Endothelial cell (in vitro differentiated cells): Measurements from ENCODE around the gene CSF1R. TPM values are rescaled to one million over a fixed set of nuclear protein-coding genes. Genes with fewer than 3 reads are reported as not detected.
A peak's percentile ranks its signal among the peaks of the same experiment; 100 is the strongest.

ENCODE experiments used
- DNase-seq: peaks from one replicate; pipeline ENCODE4 v3.0.0; 2021; ENCODE audit warnings: low spot score
- H3K27ac Mint-ChIP-seq: one replicate; pipeline ENCODE4 v1.8.0; 2021; ENCODE audit warnings: mixed read lengths, inconsistent platforms; ENCODE audit not compliant: unreplicated experiment
- H3K27me3 Mint-ChIP-seq: one replicate; pipeline ENCODE4 v1.8.0; 2021; ENCODE audit warnings: mild to moderate bottlenecking, moderate library complexity, mixed read lengths, inconsistent platforms; ENCODE audit not compliant: unreplicated experiment
- H3K36me3 Mint-ChIP-seq: one replicate; pipeline ENCODE4 v1.8.0; 2021; ENCODE audit warnings: mild to moderate bottlenecking, low read depth, mixed read lengths, inconsistent platforms; ENCODE audit not compliant: unreplicated experiment
- H3K4me1 Mint-ChIP-seq: one replicate; pipeline ENCODE4 v1.8.0; 2021; ENCODE audit warnings: mild to moderate bottlenecking, mixed read lengths, inconsistent platforms; ENCODE audit not compliant: unreplicated experiment
- H3K4me3 Mint-ChIP-seq: one replicate; pipeline ENCODE4 v1.8.0; 2021; ENCODE audit warnings: mild to moderate bottlenecking, mixed read lengths, inconsistent platforms; ENCODE audit not compliant: unreplicated experiment
- H3K9me3 Mint-ChIP-seq: one replicate; pipeline ENCODE4 v1.8.0; 2021; ENCODE audit warnings: mixed read lengths, inconsistent platforms; ENCODE audit not compliant: unreplicated experiment
- CTCF ChIP-seq: fragments of 200-600 bp; sonication (generic); IDR thresholded peaks from one replicate; pipeline ENCODE4 v1.5.0; 2021; ENCODE audit warnings: antibody characterized with exemption; ENCODE audit not compliant: unreplicated experiment
- total RNA-seq: library from RNA; stranded (reverse); fragmentation: NEBNext Ultra II Directional; extraction: Animal tissue kit (Norgen Biotek cat#: 25700); gene quantifications from one replicate; pipeline ENCODE4 v1.2.1, GENCODE V29; 2021; ENCODE audit not compliant: unreplicated experiment

The CSF1R gene
- total RNA-seq, 1 donor from 2014 or later = 2.7 TPM

- DNase-seq = no peak
- Mint-ChIP-seq H3K4me3 (no peak overlapping the region), H3K4me1 (peaks cover 58% of the 10 kb centered on the region), H3K9me3 (no peaks in the 10 kb centered on the region), H3K27ac (no peak overlapping the region), H3K36me3 (peaks cover 3% of the 10 kb centered on the region), H3K27me3 (peaks cover 4% of the 10 kb centered on the region)
- no peak for TF ChIP-seq CTCF
Observed at GRCh38 chr5:150108711-150109514, 22.6 kb upstream of the CSF1R start.

DNA sequence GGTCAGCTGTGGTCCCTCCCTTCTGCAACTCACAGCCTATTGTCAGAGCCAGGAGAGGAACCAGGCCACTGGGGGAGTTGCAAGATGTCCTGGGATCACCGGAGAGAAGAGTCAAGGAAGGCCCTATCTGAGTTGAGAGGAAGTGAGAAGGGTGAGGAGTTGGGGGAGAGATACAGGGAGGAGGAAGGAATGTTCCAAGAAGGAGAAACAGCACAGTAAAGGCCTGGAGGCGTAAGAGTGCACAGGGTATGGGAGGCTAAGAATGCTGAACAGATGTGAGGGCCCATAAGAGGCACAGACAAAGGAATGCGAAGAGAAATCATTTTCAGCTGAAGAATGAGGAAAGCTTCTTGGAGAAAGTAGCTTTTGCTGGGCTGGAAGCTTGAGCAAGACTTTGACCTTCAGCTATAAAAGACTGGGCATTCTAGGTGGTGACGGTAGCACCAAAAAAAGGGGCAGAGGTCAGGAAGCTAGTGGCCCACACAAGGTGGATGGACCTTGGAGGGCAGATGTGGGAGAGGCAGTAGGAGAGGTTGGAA is 21.6 kb upstream of the CSF1R start:
- Mint-ChIP-seq H3K36me3 (no peaks in the 10 kb centered on the region), H3K4me1 (peaks cover 54% of the 10 kb centered on the region), H3K4me3 (no peak overlapping the region), H3K27ac (no peak overlapping the region), H3K9me3 (no peaks in the 10 kb centered on the region), H3K27me3 (peaks cover 3% of the 10 kb centered on the region)
- no peak for DNase-seq
- TF ChIP-seq CTCF = no peak

- Mint-ChIP-seq H3K4me1 (peaks cover 47% of the 10 kb centered on the region), H3K4me3 (no peak overlapping the region), H3K27ac (peak overlapping the region; percentile 73), H3K9me3 (no peaks in the 10 kb centered on the region), H3K27me3 (peaks cover 3% of the 10 kb centered on the region), H3K36me3 (no peaks in the 10 kb centered on the region)
- TF ChIP-seq CTCF = no peak
- DNase-seq = no peak
Observed at GRCh38 chr5:150106674-150107426, 20.5 kb upstream of the CSF1R start.

GRCh38 chr5:150105928-150106615 is 19.7 kb upstream of the CSF1R start:
- H3K9me3 Mint-ChIP-seq = no peaks in the 10 kb centered on the region
- no peak for TF ChIP-seq CTCF
- peak overlapping the region; percentile 28 for H3K27ac Mint-ChIP-seq
- peaks cover 40% of the 10 kb centered on the region for H3K4me1 Mint-ChIP-seq
- no peak for DNase-seq
- H3K4me3 Mint-ChIP-seq = no peak overlapping the region
- no peaks in the 10 kb centered on the region for H3K36me3 Mint-ChIP-seq
- H3K27me3 Mint-ChIP-seq = peaks cover 3% of the 10 kb centered on the region
